Measurements from ENCODE around the gene FARSA.

DNA sequence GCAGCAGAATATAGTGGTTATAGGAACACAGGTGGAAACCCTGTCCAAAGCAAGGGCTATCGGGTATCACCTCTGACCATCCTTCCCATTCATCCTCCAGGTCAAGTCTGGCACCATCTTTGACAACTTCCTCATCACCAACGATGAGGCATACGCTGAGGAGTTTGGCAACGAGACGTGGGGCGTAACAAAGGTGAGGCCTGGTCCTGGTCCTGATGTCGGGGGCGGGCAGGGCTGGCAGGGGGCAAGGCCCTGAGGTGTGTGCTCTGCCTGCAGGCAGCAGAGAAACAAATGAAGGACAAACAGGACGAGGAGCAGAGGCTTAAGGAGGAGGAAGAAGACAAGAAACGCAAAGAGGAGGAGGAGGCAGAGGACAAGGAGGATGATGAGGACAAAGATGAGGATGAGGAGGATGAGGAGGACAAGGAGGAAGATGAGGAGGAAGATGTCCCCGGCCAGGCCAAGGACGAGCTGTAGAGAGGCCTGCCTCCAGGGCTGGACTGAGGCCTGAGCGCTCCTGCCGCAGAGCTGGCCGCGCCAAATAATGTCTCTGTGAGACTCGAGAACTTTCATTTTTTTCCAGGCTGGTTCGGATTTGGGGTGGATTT lies 10.0 kb upstream of the FARSA start:
- TF ChIP-seq, protein P1, sequence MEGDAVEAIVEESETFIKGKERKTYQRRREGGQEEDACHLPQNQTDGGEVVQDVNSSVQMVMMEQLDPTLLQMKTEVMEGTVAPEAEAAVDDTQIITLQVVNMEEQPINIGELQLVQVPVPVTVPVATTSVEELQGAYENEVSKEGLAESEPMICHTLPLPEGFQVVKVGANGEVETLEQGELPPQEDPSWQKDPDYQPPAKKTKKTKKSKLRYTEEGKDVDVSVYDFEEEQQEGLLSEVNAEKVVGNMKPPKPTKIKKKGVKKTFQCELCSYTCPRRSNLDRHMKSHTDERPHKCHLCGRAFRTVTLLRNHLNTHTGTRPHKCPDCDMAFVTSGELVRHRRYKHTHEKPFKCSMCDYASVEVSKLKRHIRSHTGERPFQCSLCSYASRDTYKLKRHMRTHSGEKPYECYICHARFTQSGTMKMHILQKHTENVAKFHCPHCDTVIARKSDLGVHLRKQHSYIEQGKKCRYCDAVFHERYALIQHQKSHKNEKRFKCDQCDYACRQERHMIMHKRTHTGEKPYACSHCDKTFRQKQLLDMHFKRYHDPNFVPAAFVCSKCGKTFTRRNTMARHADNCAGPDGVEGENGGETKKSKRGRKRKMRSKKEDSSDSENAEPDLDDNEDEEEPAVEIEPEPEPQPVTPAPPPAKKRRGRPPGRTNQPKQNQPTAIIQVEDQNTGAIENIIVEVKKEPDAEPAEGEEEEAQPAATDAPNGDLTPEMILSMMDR (optimal IDR thresholded peaks at IDR 0.05 in 1 of 3, IDR thresholded peaks at IDR 0.05 in 1 of 3, conservative IDR thresholded peaks at IDR 0.05 in 1 of 3; ENCODE audit: extremely low read depth in 1 of 3, insufficient read depth in 2 of 3, low read length in 3 of 3) = no peak
- TF ChIP-seq EZH2 (IDR thresholded peaks at IDR 0.05; ENCODE audit: low read length) = no peak
